Measurements from ENCODE around the gene FHIT. TPM values are rescaled to one million over a fixed set of nuclear protein-coding genes. Genes with fewer than 3 reads are reported as not detected.

Gene FHIT
- total and polyA plus RNA-seq, 4 donors: 6.9 to 16.5 (median 9.9) TPM

GRCh38 chr3:60142009-60142408 is 1109.2 kb downstream of the FHIT start:
- DNase-seq (ENCODE audit: low read depth in 4 of 6, low spot score in 6 of 6): peak in 1 of 6 donors; percentile 50
- Histone ChIP-seq H3K27me3 (ENCODE audit: control insufficient read depth, insufficient read depth, low read length) (no peaks in the 10 kb centered on the region), H3K9me3 (ENCODE audit: control insufficient read depth, insufficient read depth, low read length) (no peaks in the 10 kb centered on the region), H3K4me1 (ENCODE audit: control insufficient read depth, insufficient read depth, low read length) (no peaks in the 10 kb centered on the region), H3K27ac (ENCODE audit: low read depth, low read length) (no peak overlapping the region), H3K4me3 (ENCODE audit: low read depth, low read length) (no peak overlapping the region), H3K36me3 (ENCODE audit: control insufficient read depth, insufficient read depth, low read length) (no peaks in the 10 kb centered on the region)
- no CpG with 5 or more reads among the region's 2 CpGs for WGBS (ENCODE audit: insufficient coverage)

DNA sequence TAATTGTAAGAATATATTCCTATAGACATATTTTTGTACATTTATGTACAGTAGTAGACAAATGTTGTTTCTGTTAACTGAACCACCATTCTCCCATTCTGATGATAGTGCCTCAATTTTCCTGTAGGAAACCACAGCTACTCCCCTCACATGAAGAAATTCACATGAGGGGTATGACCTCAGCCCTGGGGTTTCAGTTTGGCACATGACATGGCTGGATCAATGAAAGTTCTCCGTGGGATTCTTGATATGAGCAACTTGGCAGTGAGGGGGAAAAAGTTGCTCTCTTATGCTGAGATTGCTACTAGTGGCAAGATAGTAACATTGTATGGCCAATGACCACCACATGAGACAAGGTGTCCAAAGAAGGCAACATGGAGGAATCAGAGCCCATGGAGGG is 1111.1 kb downstream of the FHIT start:
- Histone ChIP-seq H3K4me1 (ENCODE audit: control insufficient read depth, insufficient read depth, low read length) (no peaks in the 10 kb centered on the region), H3K4me3 (ENCODE audit: low read depth, low read length) (no peak overlapping the region), H3K9me3 (ENCODE audit: control insufficient read depth, insufficient read depth, low read length) (no peaks in the 10 kb centered on the region), H3K27ac (ENCODE audit: low read depth, low read length) (no peak overlapping the region), H3K36me3 (ENCODE audit: control insufficient read depth, insufficient read depth, low read length) (no peaks in the 10 kb centered on the region), H3K27me3 (ENCODE audit: control insufficient read depth, insufficient read depth, low read length) (no peaks in the 10 kb centered on the region)
- 89% methylated on average over 1 of the region's 1 CpG for WGBS (ENCODE audit: insufficient coverage)
- no peak for DNase-seq (ENCODE audit: low read depth in 4 of 6, low spot score in 6 of 6)

DNA sequence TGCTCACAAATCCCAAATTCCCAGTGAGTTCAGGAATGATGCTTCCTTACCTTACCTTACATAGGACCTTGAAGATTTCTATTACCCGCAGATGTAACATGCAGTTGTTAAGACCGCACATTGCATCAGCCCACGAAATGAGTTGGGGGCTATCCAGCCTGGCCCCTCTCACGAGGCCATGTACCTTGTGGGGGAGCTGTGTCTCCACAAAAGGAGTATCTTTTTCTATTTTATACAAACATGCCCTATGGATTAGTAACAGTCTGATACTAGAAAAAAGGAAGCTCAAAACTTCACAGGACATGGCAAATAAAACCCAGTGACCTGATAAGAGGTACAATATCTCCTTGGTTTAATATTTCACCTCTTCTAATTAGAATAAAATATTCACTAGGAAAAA is 1114.7 kb downstream of the FHIT start:
- Histone ChIP-seq H3K36me3 (ENCODE audit: control insufficient read depth, insufficient read depth, low read length) (no peaks in the 10 kb centered on the region), H3K4me3 (ENCODE audit: low read depth, low read length) (no peak overlapping the region), H3K27me3 (ENCODE audit: control insufficient read depth, insufficient read depth, low read length) (no peaks in the 10 kb centered on the region), H3K27ac (ENCODE audit: low read depth, low read length) (no peak overlapping the region), H3K4me1 (ENCODE audit: control insufficient read depth, insufficient read depth, low read length) (no peaks in the 10 kb centered on the region), H3K9me3 (ENCODE audit: control insufficient read depth, insufficient read depth, low read length) (no peaks in the 10 kb centered on the region)
- no CpG with 5 or more reads among the region's 4 CpGs for WGBS (ENCODE audit: insufficient coverage)
- DNase-seq (ENCODE audit: low read depth in 4 of 6, low spot score in 6 of 6): no peak

DNA sequence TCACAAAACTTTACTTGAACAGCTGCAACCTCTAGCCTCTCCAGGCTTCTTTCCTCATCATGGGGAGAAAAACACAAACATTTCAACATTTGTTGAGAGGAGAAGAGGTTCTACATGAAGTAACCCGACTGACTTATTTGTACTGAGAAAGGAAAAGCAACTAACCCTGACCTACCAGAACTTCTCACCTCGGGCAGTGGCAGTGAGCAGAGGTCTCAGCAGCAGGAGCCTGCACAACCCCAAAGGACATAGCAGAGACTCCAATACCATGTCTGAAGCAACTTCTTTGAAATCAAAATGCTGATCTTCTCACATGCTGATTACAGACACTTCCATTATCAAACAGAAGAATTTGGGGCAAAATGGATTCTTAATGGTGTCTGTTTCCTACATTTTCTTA is 1115.8 kb downstream of the FHIT start:
- no peak for DNase-seq (ENCODE audit: low read depth in 4 of 6, low spot score in 6 of 6)
- no peaks in the 10 kb centered on the region for H3K36me3 ChIP-seq (ENCODE audit: control insufficient read depth, insufficient read depth, low read length)
- no peaks in the 10 kb centered on the region for H3K27me3 ChIP-seq (ENCODE audit: control insufficient read depth, insufficient read depth, low read length)
- whole genome bisulfite sequencing (ENCODE audit: insufficient coverage): 67% methylated on average over 1 of the region's 2 CpGs
- H3K27ac ChIP-seq (ENCODE audit: low read depth, low read length): no peak overlapping the region
- H3K9me3 ChIP-seq (ENCODE audit: control insufficient read depth, insufficient read depth, low read length): no peaks in the 10 kb centered on the region
- H3K4me1 ChIP-seq (ENCODE audit: control insufficient read depth, insufficient read depth, low read length): no peaks in the 10 kb centered on the region
- no peak overlapping the region for H3K4me3 ChIP-seq (ENCODE audit: low read depth, low read length)

DNA sequence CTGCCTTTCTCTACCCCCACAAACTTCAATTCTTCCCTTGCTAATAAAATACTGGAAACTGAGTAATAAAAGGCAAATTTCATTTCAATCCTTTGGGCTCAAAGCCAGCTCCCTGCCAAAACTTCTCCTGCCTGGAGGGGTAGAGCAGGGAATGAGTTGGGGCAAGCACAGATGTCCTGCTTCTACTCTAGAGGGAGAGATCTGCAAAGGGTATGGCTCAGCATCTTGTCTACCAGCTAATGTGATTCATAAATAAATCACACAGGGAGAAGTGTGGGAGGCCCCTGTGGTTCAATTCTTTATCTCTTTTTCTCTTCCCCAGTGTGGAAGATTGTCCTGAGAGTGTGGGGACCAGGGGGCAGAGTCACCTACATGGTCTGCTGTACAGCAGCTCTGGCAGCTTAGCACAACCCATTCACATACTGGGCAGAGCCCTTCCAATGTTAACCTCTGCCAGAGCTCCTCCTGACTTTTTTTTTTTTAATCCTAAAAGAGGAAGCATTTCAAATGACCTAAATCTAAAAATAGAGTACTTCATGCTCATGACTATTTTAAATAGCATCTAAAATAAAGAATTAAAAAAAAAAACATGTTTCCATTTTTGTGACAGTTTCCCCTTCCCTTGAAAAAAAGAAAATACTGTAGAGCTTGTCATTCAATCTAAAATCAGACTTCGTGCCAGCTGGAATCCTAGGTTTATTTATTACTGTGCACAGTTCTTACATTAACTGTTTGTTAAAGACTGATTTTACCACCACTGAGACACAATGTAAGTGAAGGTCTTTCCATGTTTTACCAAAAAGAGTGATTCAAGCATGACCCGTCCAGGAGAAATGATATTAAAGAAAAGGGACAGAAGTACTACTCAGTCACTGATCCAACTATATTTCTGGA is 1117.7 kb downstream of the FHIT start:
- Histone ChIP-seq H3K36me3 (ENCODE audit: control insufficient read depth, insufficient read depth, low read length) (no peaks in the 10 kb centered on the region), H3K4me3 (ENCODE audit: low read depth, low read length) (no peak overlapping the region), H3K4me1 (ENCODE audit: control insufficient read depth, insufficient read depth, low read length) (no peaks in the 10 kb centered on the region), H3K27ac (ENCODE audit: low read depth, low read length) (no peak overlapping the region), H3K27me3 (ENCODE audit: control insufficient read depth, insufficient read depth, low read length) (no peaks in the 10 kb centered on the region), H3K9me3 (ENCODE audit: control insufficient read depth, insufficient read depth, low read length) (no peaks in the 10 kb centered on the region)
- 100% methylated on average over 1 of the region's 2 CpGs for WGBS (ENCODE audit: insufficient coverage)
- DNase-seq (ENCODE audit: low read depth in 4 of 6, low spot score in 6 of 6): no peak

GRCh38 chr3:60131618-60132017 is 1119.6 kb downstream of the FHIT start:
- Histone ChIP-seq H3K4me1 (ENCODE audit: control insufficient read depth, insufficient read depth, low read length) (no peaks in the 10 kb centered on the region), H3K9me3 (ENCODE audit: control insufficient read depth, insufficient read depth, low read length) (no peaks in the 10 kb centered on the region), H3K4me3 (ENCODE audit: low read depth, low read length) (no peak overlapping the region), H3K27me3 (ENCODE audit: control insufficient read depth, insufficient read depth, low read length) (no peaks in the 10 kb centered on the region), H3K27ac (ENCODE audit: low read depth, low read length) (no peak overlapping the region), H3K36me3 (ENCODE audit: control insufficient read depth, insufficient read depth, low read length) (no peaks in the 10 kb centered on the region)
- DNase-seq (ENCODE audit: low read depth in 4 of 6, low spot score in 6 of 6): no peak

GRCh38 chr3:60126511-60127304 is 1124.5 kb downstream of the FHIT start:
- Histone ChIP-seq H3K36me3 (ENCODE audit: control insufficient read depth, insufficient read depth, low read length) (no peaks in the 10 kb centered on the region), H3K4me3 (ENCODE audit: low read depth, low read length) (no peak overlapping the region), H3K4me1 (ENCODE audit: control insufficient read depth, insufficient read depth, low read length) (no peaks in the 10 kb centered on the region), H3K27ac (ENCODE audit: low read depth, low read length) (no peak overlapping the region), H3K9me3 (ENCODE audit: control insufficient read depth, insufficient read depth, low read length) (no peaks in the 10 kb centered on the region), H3K27me3 (ENCODE audit: control insufficient read depth, insufficient read depth, low read length) (no peaks in the 10 kb centered on the region)
- DNase-seq (ENCODE audit: low read depth in 4 of 6, low spot score in 6 of 6): no peak
- WGBS (ENCODE audit: insufficient coverage): 87% methylated on average over 6 of the region's 6 CpGs

GRCh38 chr3:60125686-60126085 is 1125.6 kb downstream of the FHIT start:
- Histone ChIP-seq H3K4me1 (ENCODE audit: control insufficient read depth, insufficient read depth, low read length) (no peaks in the 10 kb centered on the region), H3K27me3 (ENCODE audit: control insufficient read depth, insufficient read depth, low read length) (no peaks in the 10 kb centered on the region), H3K9me3 (ENCODE audit: control insufficient read depth, insufficient read depth, low read length) (no peaks in the 10 kb centered on the region), H3K36me3 (ENCODE audit: control insufficient read depth, insufficient read depth, low read length) (no peaks in the 10 kb centered on the region), H3K4me3 (ENCODE audit: low read depth, low read length) (no peak overlapping the region), H3K27ac (ENCODE audit: low read depth, low read length) (no peak overlapping the region)
- WGBS (ENCODE audit: insufficient coverage): 70% methylated on average over 1 of the region's 3 CpGs
- no peak for DNase-seq (ENCODE audit: low read depth in 4 of 6, low spot score in 6 of 6)

DNA sequence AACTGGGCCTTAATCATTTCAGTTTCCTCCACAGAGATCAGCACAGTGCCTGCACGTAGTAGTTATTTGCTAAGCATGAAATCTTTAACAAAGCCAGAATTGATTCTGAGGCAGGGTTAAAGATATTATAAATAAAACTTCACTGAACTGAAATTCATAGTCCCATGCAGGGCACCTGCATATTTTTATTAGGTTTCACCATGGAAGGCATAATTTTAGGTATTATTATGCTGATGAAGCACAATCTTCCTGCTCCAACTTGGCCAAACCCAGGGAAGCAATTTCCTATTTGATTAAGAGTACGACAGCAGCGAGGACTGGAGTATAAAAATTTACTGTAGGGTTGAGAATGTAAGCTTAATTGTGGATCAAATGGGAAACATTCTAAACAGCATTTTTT is 1131.0 kb downstream of the FHIT start:
- H3K9me3 ChIP-seq (ENCODE audit: control insufficient read depth, insufficient read depth, low read length): no peaks in the 10 kb centered on the region
- no peak overlapping the region for H3K27ac ChIP-seq (ENCODE audit: low read depth, low read length)
- no CpG with 5 or more reads among the region's 3 CpGs for WGBS (ENCODE audit: insufficient coverage)

DNA sequence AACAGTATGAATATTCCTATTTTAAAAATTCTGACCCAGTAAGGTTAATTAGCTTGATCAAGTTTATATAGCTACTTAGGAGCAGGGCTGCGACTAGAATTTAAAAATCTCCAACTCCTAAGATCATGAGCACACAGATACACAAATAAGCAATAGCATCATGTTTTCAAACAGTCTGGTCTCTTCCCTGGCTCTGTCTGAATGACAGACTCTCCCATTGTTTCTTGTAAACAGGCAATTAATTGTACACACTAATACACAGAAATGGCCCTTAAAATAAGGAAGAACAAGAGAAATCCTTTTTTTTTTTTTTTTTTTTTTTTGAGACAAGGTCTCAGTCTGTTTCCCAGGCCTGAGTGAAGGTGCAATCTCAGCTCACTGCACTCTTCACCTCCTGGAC is 1137.1 kb downstream of the FHIT start:
- H3K4me3 ChIP-seq (ENCODE audit: low read depth, low read length): no peak overlapping the region
- H3K27me3 ChIP-seq (ENCODE audit: control insufficient read depth, insufficient read depth, low read length): no peaks in the 10 kb centered on the region
- WGBS (ENCODE audit: insufficient coverage): no CpG with 5 or more reads among the region's 1 CpG
- DNase-seq (ENCODE audit: low read depth in 4 of 6, low spot score in 6 of 6): no peak
- H3K9me3 ChIP-seq (ENCODE audit: control insufficient read depth, insufficient read depth, low read length): no peaks in the 10 kb centered on the region
- H3K36me3 ChIP-seq (ENCODE audit: control insufficient read depth, insufficient read depth, low read length): no peaks in the 10 kb centered on the region
- H3K27ac ChIP-seq (ENCODE audit: low read depth, low read length): no peak overlapping the region
- H3K4me1 ChIP-seq (ENCODE audit: control insufficient read depth, insufficient read depth, low read length): no peaks in the 10 kb centered on the region

More for the DNA sequence above, 1131.0 kb downstream of the FHIT start:
- Histone ChIP-seq H3K4me1 (ENCODE audit: control insufficient read depth, insufficient read depth, low read length) (no peaks in the 10 kb centered on the region), H3K36me3 (ENCODE audit: control insufficient read depth, insufficient read depth, low read length) (no peaks in the 10 kb centered on the region), H3K4me3 (ENCODE audit: low read depth, low read length) (no peak overlapping the region), H3K27me3 (ENCODE audit: control insufficient read depth, insufficient read depth, low read length) (no peaks in the 10 kb centered on the region)
- no peak for DNase-seq (ENCODE audit: low read depth in 4 of 6, low spot score in 6 of 6)

All from spinal cord (tissue), 10 donors.